ENCODE results near the gene PLPPR2. TPM values are rescaled to one million over a fixed set of nuclear protein-coding genes. Genes with fewer than 3 reads are reported as not detected.

The PLPPR2 gene
- total RNA-seq, 1 donor from 2014 or later: 51.9 TPM

DNA sequence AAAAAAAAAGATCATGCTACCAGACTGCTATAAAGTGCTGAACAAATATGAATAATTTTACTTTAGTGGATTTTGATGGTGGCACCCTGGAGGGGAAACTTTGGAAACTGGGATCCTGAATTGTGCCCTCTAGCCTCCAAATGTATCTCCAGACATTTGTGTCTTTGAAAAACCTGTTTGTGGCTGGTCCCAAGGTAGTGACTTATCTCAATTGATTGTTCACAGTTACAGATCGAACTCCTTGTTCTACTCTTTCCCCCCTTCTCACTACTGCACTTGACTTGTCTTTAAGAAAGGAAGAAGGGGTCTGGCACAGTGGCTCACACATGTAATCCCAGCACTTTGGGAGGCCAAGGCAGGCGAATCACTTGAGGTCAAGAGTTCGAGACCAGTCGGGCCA lies 53.4 kb downstream of the PLPPR2 start:
- Mint-ChIP-seq H3K27me3 (ENCODE audit: unreplicated experiment) (peaks cover 7% of the 10 kb centered on the region), H3K4me1 (ENCODE audit: unreplicated experiment) (peaks cover 2% of the 10 kb centered on the region), H3K27ac (ENCODE audit: unreplicated experiment) (no peak overlapping the region), H3K36me3 (ENCODE audit: unreplicated experiment) (no peaks in the 10 kb centered on the region), H3K9me3 (ENCODE audit: unreplicated experiment) (no peaks in the 10 kb centered on the region), H3K4me3 (ENCODE audit: unreplicated experiment) (no peak overlapping the region)
- TF ChIP-seq, protein P1, sequence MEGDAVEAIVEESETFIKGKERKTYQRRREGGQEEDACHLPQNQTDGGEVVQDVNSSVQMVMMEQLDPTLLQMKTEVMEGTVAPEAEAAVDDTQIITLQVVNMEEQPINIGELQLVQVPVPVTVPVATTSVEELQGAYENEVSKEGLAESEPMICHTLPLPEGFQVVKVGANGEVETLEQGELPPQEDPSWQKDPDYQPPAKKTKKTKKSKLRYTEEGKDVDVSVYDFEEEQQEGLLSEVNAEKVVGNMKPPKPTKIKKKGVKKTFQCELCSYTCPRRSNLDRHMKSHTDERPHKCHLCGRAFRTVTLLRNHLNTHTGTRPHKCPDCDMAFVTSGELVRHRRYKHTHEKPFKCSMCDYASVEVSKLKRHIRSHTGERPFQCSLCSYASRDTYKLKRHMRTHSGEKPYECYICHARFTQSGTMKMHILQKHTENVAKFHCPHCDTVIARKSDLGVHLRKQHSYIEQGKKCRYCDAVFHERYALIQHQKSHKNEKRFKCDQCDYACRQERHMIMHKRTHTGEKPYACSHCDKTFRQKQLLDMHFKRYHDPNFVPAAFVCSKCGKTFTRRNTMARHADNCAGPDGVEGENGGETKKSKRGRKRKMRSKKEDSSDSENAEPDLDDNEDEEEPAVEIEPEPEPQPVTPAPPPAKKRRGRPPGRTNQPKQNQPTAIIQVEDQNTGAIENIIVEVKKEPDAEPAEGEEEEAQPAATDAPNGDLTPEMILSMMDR (IDR thresholded peaks at IDR 0.05): no peak
- DNase-seq (ENCODE audit: extremely low spot score, unreplicated experiment): no peak

GRCh38 chr19:11410682-11411081 lies 55.5 kb downstream of the PLPPR2 start:
- H3K27ac Mint-ChIP-seq (ENCODE audit: unreplicated experiment): no peak overlapping the region
- H3K4me3 Mint-ChIP-seq (ENCODE audit: unreplicated experiment): no peak overlapping the region
- TF ChIP-seq, protein P1 (IDR thresholded peaks at IDR 0.05): no peak
- no peaks in the 10 kb centered on the region for H3K4me1 Mint-ChIP-seq (ENCODE audit: unreplicated experiment)
- DNase-seq (ENCODE audit: extremely low spot score, unreplicated experiment): no peak
- H3K9me3 Mint-ChIP-seq (ENCODE audit: unreplicated experiment): no peaks in the 10 kb centered on the region
- H3K36me3 Mint-ChIP-seq (ENCODE audit: unreplicated experiment): no peaks in the 10 kb centered on the region
- H3K27me3 Mint-ChIP-seq (ENCODE audit: unreplicated experiment): peaks cover 7% of the 10 kb centered on the region

DNA sequence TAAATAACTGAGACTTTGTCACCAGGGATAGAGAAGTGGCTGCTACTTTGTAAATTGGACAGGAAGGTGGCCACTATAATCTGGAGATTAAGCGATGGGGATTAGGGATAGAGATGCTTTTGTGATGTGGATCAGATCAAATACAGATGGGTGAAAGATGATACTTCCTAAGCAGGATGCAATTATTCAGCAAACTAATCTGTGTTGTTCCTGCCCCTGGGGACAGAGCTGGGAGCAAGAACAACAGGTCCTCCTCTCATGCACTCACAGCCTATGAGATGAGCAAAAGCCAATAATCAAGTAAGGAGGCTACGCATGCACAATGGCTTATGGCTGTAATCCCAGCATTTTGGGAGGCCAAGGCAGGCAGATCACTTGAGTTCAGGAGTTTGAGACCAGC lies 59.3 kb downstream of the PLPPR2 start:
- no peak overlapping the region for H3K4me3 Mint-ChIP-seq (ENCODE audit: unreplicated experiment)
- no peaks in the 10 kb centered on the region for H3K9me3 Mint-ChIP-seq (ENCODE audit: unreplicated experiment)
- H3K27ac Mint-ChIP-seq (ENCODE audit: unreplicated experiment): no peak overlapping the region
- H3K36me3 Mint-ChIP-seq (ENCODE audit: unreplicated experiment): no peaks in the 10 kb centered on the region
- DNase-seq (ENCODE audit: extremely low spot score, unreplicated experiment): no peak
- H3K27me3 Mint-ChIP-seq (ENCODE audit: unreplicated experiment): peaks cover 27% of the 10 kb centered on the region
- H3K4me1 Mint-ChIP-seq (ENCODE audit: unreplicated experiment): peaks cover 8% of the 10 kb centered on the region
- TF ChIP-seq, protein P1 (IDR thresholded peaks at IDR 0.05): no peak

Other genes starting within 250 kb of the PLPPR2 start
- 11.9 and 13.5 TPM in 2 replicates for gene SPC24, start 199.7 kb upstream of the PLPPR2 start, total RNA-seq
- 386 and 387 TPM in 2 replicates for gene KANK2, start 157.9 kb upstream of the PLPPR2 start, total RNA-seq
- not detected in 2 replicates for gene ANGPTL8, start 115.8 kb upstream of the PLPPR2 start, total RNA-seq
- gene DOCK6, start 92.9 kb upstream of the PLPPR2 start, total RNA-seq: 81.7 and 86.9 TPM in 2 replicates
- not detected in 2 replicates for gene TSPAN16, start 59.3 kb upstream of the PLPPR2 start, total RNA-seq
- 2.6 and 4.3 TPM in 2 replicates for gene RAB3D, start 15.8 kb upstream of the PLPPR2 start, total RNA-seq
- 57.4 and 64.1 TPM in 2 replicates for gene TMEM205, start 9.2 kb upstream of the PLPPR2 start, total RNA-seq
- gene CCDC159, start 8.9 kb upstream of the PLPPR2 start, total RNA-seq: 22.4 and 28.1 TPM in 2 replicates
- gene SWSAP1, start 19.2 kb downstream of the PLPPR2 start, total RNA-seq: 1.3 and 2.4 TPM in 2 replicates
- gene EPOR, start 28.9 kb downstream of the PLPPR2 start, total RNA-seq: 2.3 and 2.4 TPM in 2 replicates
- 1.1 and 1.9 TPM in 2 replicates for gene RGL3, start 63.9 kb downstream of the PLPPR2 start, total RNA-seq
- gene ODAD3, start 79.7 kb downstream of the PLPPR2 start, total RNA-seq: not detected in 2 replicates
- 398 and 415 TPM in 2 replicates for gene PRKCSH, start 80.2 kb downstream of the PLPPR2 start, total RNA-seq
- gene ELAVL3, start 125.6 kb downstream of the PLPPR2 start, total RNA-seq: not detected in 2 replicates
- gene ZNF653, start 150.4 kb downstream of the PLPPR2 start, total RNA-seq: 10.3 and 15.1 TPM in 2 replicates
- gene ECSIT, start 173.7 kb downstream of the PLPPR2 start, total RNA-seq: 28.9 and 30.0 TPM in 2 replicates
- 8.1 and 9.9 TPM in 2 replicates for gene CNN1, start 183.4 kb downstream of the PLPPR2 start, total RNA-seq
- gene ELOF1, start 203.8 kb downstream of the PLPPR2 start, total RNA-seq: 49.2 and 49.9 TPM in 2 replicates
- 1.3 and 1.6 TPM in 2 replicates for gene ACP5, start 222.2 kb downstream of the PLPPR2 start, total RNA-seq
- gene ZNF627, start 242.1 kb downstream of the PLPPR2 start, total RNA-seq: 18.2 and 18.3 TPM in 2 replicates

All from osteocyte (in vitro differentiated cells).